Right cardiac atrium (tissue), 5 donors: ENCODE data around the gene LRP8. TPM values are rescaled to one million over a fixed set of nuclear protein-coding genes. Genes with fewer than 3 reads are reported as not detected.
A peak's percentile ranks its signal among the peaks of the same experiment; 100 is the strongest.

Source experiments
- ATAC-seq, 2 donors: fragments of 200-7000 bp; cut with Tn5 transposase; one replicate each; pipeline versions ENCODE4 v1.8.0 to v1.9.1; 2020; ENCODE audit warnings: moderate library complexity in 2 of 2, mild to moderate bottlenecking in 1 of 2
- DNase-seq, 3 donors: peaks; one replicate each; pipeline ENCODE4 v3.0.0-alpha.2; 2020
- H3K27ac ChIP-seq: one replicate; pipeline ENCODE4 v1.5.1; 2013; ENCODE audit warnings: mild to moderate bottlenecking, low read length, control low read depth, moderate library complexity
- H3K27me3 ChIP-seq: one replicate; pipeline ENCODE4 v1.6.1; 2013; ENCODE audit not compliant: control insufficient read depth, insufficient read depth
- H3K4me1 ChIP-seq: one replicate; pipeline ENCODE4 v1.6.1; 2013; ENCODE audit warnings: low read length; ENCODE audit not compliant: control insufficient read depth, insufficient read depth
- H3K4me3 ChIP-seq: one replicate; pipeline ENCODE4 v1.5.1; 2013; ENCODE audit warnings: low read length, control low read depth
- H3K9me3 ChIP-seq: one replicate; pipeline ENCODE4 v1.6.1; 2013; ENCODE audit warnings: low read length; ENCODE audit not compliant: control insufficient read depth
- WGBS: extraction: QIAGEN DNeasy Blood & Tissue Kit; methylation state at CpG from one replicate; pipeline ENCODE4 v1.1.7; 2013; 5-methylcytosine and 5-hydroxymethylcytosine counted together
- intact Hi-C, 4 donors: fragments of 100-400 bp; cut with DNase I; formaldehyde crosslinking; loops; one replicate each; pipeline versions ENCODE4 v1.11.0 to v1.14.0; 2022 to 2023
- polyA plus RNA-seq: library from polyadenylated mRNA; stranded (reverse); fragments of 200-250 nt; gene quantifications from one replicate; pipeline ENCODE4 v1.2.3, GENCODE V29; 2013
- total RNA-seq, 4 donors: library from RNA; stranded (reverse); fragmentation: NEBNext Ultra II Directional; extraction: Animal tissue kit (Norgen Biotek cat#: 25700); gene quantifications; one replicate each; pipeline ENCODE4 v1.2.1, GENCODE V29; 2021
- donor health status: healthy with polysubstance abuse.
- donor health status: DM: no; HTN: yes; CAD: no.
- donor health status: DM: no; HTN: no; CAD: no.
- donor health status: DM: no; HTN: yes; CAD: no; lungs with severe emphysema.
- donor health status: DM: yes; HTN: yes; CAD: no.

Gene LRP8
- total and polyA plus RNA-seq, 5 donors: 0.27 to 2.6 (median 1.3) TPM

DNA sequence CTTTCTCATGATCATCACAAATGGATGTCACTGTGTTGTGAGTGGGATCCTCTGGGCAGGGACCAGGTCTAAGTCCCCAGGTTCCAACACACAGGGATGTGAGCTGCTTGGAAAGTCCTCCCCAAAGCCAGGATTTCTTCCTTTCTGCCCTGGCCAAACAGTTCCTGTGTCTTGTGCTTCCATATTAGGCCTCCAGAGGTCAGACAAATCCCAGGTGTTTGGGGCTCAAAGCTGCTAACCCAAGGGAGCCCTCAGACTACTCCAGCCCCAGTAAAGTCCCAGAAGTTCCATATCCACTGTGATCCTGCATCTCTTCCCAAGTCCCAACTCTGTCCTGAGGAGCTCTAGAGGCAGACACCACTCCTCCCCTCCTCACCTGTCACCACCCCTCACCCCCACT, 61.8 kb downstream of the LRP8 start:
- no peaks in the 10 kb centered on the region for H3K9me3 ChIP-seq
- ATAC-seq (no peak), DNase-seq (no peak)
- intact Hi-C loops: no loop called here
- no peak overlapping the region for H3K4me3 ChIP-seq
- no peaks in the 10 kb centered on the region for H3K27me3 ChIP-seq
- H3K27ac ChIP-seq: no peak overlapping the region
- no peaks in the 10 kb centered on the region for H3K4me1 ChIP-seq

DNA sequence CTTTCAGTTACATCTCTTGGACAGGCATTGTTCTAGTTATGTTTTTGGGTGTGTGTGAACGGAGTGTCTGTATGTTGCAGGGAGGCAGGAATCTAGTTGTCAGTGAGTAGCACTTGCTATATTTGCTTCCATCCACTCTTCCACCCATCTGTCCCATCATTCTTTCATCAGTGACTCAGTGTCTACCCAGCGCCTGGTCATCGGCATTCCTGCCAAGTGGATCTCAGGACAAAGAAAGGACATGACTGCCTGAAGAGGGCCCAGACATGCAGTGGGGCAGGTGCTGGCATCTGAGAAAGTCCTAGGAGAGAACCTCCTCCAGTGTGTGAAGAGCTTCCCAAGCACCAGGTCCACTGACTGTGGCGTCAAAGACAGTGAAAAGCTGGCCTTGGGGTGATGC, 62.3 kb downstream of the LRP8 start:
- no peaks in the 10 kb centered on the region for H3K4me1 ChIP-seq
- H3K27me3 ChIP-seq: no peaks in the 10 kb centered on the region
- H3K9me3 ChIP-seq: no peaks in the 10 kb centered on the region
- intact Hi-C loops: no loop called here
- WGBS: 96% methylated on average over 4 of the region's 4 CpGs
- H3K4me3 ChIP-seq: no peak overlapping the region
- no peak for ATAC-seq
- no peak overlapping the region for H3K27ac ChIP-seq
- no peak for DNase-seq

DNA sequence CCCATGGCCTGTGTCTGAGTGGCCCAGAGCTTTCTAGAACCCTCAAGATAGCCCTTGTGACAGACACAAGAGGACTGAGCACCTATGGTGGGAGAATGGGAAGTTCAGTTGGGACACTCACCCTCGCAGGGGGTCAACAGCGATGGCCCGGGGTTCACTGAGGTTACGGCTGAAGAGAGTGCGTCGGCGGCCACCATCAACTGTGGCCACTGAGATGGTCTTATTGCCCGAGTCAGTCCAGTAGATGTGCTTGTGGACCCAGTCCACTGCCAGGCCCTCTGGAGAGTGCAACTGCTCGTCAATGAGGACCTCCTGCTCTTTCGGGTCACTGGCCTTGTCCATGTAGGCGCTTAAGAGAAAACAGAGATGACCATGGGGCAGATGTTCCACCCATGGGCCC, 63.8 kb downstream of the LRP8 start:
- DNase-seq: no peak
- 96% methylated on average over 11 of the region's 11 CpGs for WGBS
- H3K27me3 ChIP-seq: no peaks in the 10 kb centered on the region
- H3K27ac ChIP-seq: no peak overlapping the region
- no peaks in the 10 kb centered on the region for H3K9me3 ChIP-seq
- no peak for ATAC-seq
- intact Hi-C loops: no loop called here
- no peak overlapping the region for H3K4me3 ChIP-seq
- H3K4me1 ChIP-seq: no peaks in the 10 kb centered on the region

DNA sequence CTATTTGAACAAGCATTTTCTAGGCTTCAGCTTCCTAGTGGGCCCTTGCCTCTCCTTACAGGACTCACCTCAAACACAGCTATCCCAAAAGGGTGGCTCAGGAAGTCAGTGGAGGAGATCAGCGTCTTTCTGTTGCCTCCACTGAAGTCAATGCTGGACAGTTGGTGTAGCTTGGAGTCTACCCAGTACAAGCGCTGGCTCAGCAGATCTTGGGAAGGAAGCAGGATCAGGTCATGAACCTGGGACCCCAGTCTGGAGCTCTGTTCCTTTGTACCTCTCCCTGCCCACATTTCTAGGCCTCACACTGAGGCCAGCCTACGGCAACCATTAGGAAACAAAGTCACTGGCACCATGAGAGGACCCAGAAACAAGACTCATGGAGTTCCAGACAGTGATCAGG, 65.9 kb downstream of the LRP8 start:
- Histone ChIP-seq H3K27ac (no peak overlapping the region), H3K4me3 (no peak overlapping the region), H3K9me3 (no peaks in the 10 kb centered on the region), H3K4me1 (no peaks in the 10 kb centered on the region), H3K27me3 (no peaks in the 10 kb centered on the region)
- no peak for ATAC-seq
- WGBS: 90% methylated on average over 3 of the region's 3 CpGs
- no peak for DNase-seq
- intact Hi-C loops: no loop called here

DNA sequence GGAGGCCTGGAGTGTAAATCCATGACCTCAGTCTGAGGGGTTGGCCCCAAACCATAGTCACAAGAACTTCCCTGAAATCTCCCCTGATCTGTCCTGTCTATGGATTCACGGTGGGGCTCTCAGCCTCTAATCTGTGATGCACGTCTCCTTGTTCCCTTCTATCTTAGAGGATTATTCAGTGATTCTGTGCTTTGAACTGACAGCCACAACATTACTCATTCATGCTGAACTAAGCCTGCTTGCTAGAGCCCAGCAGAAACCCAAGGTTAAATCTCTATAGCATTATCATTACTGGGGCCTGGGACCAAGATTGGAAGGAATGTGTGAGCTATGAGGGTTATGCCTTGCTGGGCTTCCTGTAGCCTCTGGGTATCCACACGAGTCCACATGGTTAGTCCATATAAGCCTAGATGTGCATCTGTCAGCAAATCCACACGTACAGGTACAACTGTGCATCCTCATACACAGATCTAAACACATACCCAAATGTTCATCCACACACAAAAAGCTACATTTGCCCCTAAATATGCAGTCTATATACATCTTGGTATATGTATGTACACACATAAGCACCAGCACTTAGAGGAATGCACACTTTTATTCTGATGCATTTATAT, 67.1 kb downstream of the LRP8 start:
- 77% methylated on average over 4 of the region's 4 CpGs for WGBS
- ATAC-seq: no peak
- H3K27me3 ChIP-seq: no peaks in the 10 kb centered on the region

DNA sequence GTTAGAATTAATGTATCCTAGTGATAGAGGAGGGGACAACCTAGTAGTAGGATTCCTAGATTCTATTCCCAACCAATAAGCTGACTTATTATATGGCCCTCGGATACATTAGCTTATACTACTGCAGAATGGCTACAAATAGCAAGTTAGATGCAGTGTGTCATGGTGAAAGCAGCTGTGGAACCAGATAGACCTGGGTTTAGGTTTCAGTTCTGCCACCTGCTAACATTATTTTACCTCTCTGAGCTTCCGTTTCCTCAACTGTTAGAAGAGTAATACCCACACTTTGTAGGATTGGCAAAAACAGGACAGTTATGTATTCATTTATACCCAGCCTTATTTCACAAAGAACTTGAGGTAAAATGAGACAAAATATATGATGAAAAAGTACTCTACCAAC, 67.9 kb downstream of the LRP8 start:
- Histone ChIP-seq H3K4me3 (no peak overlapping the region), H3K27me3 (no peaks in the 10 kb centered on the region), H3K9me3 (no peaks in the 10 kb centered on the region), H3K27ac (no peak overlapping the region), H3K4me1 (no peaks in the 10 kb centered on the region)
- WGBS: 90% methylated on average over 2 of the region's 2 CpGs
- intact Hi-C loops: no loop called here
- DNase-seq (no peak), ATAC-seq (no peak)

More for the DNA sequence above, 67.1 kb downstream of the LRP8 start:
- no peak for DNase-seq
- Histone ChIP-seq H3K4me1 (no peaks in the 10 kb centered on the region), H3K27ac (no peak overlapping the region), H3K9me3 (no peaks in the 10 kb centered on the region), H3K4me3 (no peak overlapping the region)
- intact Hi-C loops: no loop called here

DNA sequence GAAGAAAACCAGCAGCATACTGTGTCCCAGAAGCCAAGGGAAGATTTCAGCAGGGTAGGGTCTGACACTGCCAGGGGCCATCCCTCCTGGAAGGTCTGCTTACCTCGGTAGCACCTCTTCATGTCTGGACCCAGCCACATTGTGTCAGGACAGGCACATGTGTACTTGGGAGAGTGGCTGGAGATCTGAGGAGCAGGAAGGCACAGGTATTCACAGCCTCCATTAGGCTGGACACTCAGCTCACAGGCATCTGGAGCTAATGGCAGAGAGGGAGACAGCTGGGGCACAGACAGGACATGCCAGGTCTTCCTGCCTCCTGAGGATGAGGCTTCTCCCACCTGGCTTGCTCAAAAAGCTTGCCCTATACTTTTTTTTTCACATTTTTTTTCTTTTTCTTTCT, 69.7 kb downstream of the LRP8 start:
- intact Hi-C loops: no loop called here
- no peak overlapping the region for H3K27ac ChIP-seq
- H3K4me1 ChIP-seq: no peaks in the 10 kb centered on the region
- ATAC-seq (peak in 1 of 2 donors; percentile 21), DNase-seq (no peak)
- no peaks in the 10 kb centered on the region for H3K9me3 ChIP-seq
- WGBS: 83% methylated on average over 1 of the region's 1 CpG
- no peak overlapping the region for H3K4me3 ChIP-seq
- no peaks in the 10 kb centered on the region for H3K27me3 ChIP-seq

DNA sequence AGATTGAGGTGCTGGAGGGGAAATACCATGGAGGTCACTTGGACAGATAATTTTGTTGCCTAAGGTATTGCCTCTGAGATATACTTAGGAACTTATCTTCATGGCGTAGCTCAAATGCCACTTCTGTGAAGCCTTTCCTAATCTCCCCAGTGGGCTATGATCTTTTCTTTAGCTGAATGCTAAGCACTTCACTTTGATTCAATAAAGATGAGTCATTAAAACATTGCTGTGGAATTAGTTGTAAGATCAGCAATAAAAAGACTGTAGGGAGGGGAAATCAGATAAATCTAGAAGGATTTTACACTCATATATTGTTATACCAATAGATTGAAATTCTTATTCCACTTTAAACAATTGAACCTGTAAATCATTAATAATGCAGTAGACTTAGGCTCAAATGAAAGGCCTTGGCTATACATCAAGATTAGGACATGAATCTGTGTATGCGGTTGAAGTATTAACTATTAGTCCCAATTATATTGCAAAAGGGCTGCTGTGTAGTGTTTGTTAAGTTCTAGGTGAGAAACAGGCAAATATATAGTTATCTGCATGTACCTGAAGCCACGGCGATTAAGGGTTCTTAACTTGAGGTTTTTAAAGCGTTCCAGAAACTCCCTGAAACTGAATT, 70.3 kb downstream of the LRP8 start:
- 88% methylated on average over 5 of the region's 5 CpGs for WGBS
- intact Hi-C loops: no loop called here
- Histone ChIP-seq H3K4me1 (no peaks in the 10 kb centered on the region), H3K27me3 (no peaks in the 10 kb centered on the region), H3K9me3 (no peaks in the 10 kb centered on the region), H3K4me3 (no peak overlapping the region), H3K27ac (no peak overlapping the region)
- ATAC-seq: no peak
- DNase-seq: no peak

DNA sequence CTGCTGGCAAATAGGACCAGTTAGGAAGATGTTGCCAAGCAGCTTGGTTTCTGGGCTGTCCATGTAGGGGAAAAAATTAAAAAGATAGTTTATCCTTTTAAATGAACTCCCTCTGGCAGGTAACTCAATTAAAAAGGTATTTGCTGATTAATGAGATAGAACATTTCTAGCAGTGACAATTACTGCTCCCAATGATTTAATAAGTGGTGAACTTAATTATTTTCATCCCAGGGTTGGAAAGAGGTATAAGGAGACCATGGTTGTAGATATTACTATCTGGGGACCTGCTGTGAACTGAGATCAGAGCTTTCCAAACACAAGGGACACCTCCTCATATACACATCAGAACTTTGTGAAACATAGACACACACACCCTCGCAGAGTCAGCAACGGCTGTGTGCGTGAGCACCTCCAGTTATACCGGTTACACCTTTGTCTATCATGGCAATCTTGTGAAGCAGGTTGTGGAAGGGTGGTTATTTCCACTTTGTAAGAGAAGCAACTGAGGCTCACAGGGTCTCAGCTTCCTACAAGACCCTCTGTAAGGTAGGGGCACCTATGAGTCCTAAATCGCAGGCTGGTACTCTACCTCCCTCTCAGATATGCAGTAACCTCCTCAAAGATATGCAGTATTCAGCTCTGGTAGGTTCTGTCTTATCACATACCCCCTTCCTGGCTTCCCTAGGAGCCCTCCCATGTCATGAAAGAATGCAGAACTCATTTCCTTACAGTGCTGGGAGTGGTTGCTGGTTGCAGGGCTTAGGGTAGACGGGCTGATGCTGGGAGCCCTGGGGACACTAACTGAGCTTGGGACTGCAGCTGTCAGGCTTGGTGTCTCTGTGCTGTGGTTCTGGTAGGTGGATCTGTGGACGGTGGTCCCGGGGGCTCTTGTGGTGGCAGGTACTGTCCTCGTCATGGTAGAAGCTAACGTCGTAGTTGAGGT, 71.1 kb downstream of the LRP8 start:
- intact Hi-C loops: no loop called here
- ATAC-seq: peak in 1 of 2 donors; percentile 40
- no peak overlapping the region for H3K27ac ChIP-seq

DNA sequence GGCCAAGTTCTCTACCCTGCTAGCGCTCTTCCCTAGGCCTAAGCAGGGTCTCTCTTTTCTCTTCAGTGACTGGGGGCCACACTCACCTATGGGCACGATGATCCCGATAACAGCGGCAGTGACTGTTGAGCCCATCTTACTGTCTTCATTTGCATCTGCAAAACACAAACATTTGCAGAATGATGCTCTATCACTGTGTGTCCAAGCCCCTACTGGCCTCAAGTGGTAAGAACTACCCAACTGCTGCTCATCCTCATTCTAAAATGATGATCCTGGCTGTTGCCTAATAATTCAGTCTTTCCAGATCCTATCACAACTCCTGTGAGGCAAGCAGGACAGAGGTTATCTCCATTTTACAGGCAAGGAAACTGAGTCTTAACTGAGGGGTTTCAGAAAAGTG, 72.8 kb downstream of the LRP8 start:
- intact Hi-C loops: no loop called here
- WGBS: 97% methylated on average over 4 of the region's 4 CpGs

More for the DNA sequence above, 71.1 kb downstream of the LRP8 start:
- 73% methylated on average over 11 of the region's 11 CpGs for WGBS
- no peaks in the 10 kb centered on the region for H3K27me3 ChIP-seq
- no peak for DNase-seq
- H3K9me3 ChIP-seq: no peaks in the 10 kb centered on the region
- no peak overlapping the region for H3K4me3 ChIP-seq
- H3K4me1 ChIP-seq: no peaks in the 10 kb centered on the region

DNA sequence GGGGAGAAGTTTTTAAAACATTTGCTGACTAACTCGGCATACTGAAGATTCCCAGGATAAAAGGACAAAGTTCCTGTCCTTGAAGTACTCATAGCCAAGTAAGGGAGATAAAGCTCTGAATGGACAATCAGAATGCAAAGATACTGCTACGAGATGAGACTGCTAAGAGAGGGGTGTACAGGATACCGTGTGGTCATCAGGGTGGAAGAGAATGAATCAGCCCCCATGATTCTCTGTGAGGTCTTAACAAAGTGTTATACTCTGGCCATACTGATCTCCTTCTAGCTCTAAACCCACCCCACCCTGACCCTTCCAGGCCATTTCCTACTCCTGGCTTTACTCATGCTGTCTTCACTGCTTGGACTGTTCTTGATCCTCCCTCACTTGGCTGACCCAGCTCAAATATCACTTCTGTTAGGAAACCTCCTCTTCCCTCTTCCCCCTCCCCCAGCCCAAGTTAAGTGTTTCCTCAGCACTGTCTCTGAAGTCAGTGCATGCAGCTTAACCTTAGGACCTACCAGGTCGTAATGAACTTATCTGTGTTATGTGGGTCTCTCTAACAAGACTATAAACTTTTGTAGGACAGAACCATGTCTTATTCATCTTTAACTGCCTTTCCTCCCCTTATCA, 73.7 kb downstream of the LRP8 start:
- WGBS: 39% methylated on average over 4 of the region's 4 CpGs
- Histone ChIP-seq H3K9me3 (no peaks in the 10 kb centered on the region), H3K4me1 (peaks cover 2% of the 10 kb centered on the region), H3K27ac (no peak overlapping the region), H3K27me3 (no peaks in the 10 kb centered on the region), H3K4me3 (no peak overlapping the region)
- intact Hi-C loops: no loop called here
- ATAC-seq (peak in 1 of 2 donors; percentile 9), DNase-seq (no peak)

More for the DNA sequence above, 72.8 kb downstream of the LRP8 start:
- Histone ChIP-seq H3K4me1 (no peaks in the 10 kb centered on the region), H3K27ac (no peak overlapping the region), H3K4me3 (no peak overlapping the region), H3K27me3 (no peaks in the 10 kb centered on the region), H3K9me3 (no peaks in the 10 kb centered on the region)
- no peak for DNase-seq
- no peak for ATAC-seq
